Measurements from ENCODE around the gene ADAMTSL1.

Gene ADAMTSL1

DNA sequence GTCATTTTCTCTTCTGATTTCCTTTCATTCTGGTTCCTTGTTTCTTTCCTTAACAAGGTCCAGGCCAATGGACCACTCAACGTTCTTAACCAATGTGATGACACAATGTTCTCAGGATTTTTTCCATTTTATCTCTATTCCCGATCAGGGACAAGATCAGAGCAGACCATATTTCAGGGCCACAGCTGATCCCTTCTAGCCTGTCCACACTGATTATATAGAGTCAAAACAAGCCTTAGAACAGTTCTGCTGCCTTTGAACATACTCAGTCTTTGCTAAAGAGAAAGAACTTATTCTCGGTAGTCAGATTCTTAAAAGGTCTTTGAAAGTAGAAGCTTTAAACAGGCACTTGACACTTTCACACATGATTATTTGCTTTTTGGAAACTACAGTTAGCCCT lies 188.4 kb downstream of the ADAMTSL1 start:
- H3K27ac ChIP-seq (ENCODE audit: extremely low read depth, low read depth, low read length), result no peak overlapping the region
- no peaks in the 10 kb centered on the region for H3K9me3 ChIP-seq (ENCODE audit: control insufficient read depth, insufficient read depth, low read depth, low read length)
- no peak for TF ChIP-seq ZNF19 (tag by site-specific recombination; IDR thresholded peaks at IDR 0.05; ENCODE audit: low read depth)
- TF ChIP-seq ZNF621 (tag by site-specific recombination; IDR thresholded peaks at IDR 0.05), result no peak
- TF ChIP-seq ZBTB26 (tag by site-specific recombination; optimal IDR thresholded peaks at IDR 0.05), result no peak
- no peak for TF ChIP-seq ZNF114 (tag by site-specific recombination; IDR thresholded peaks at IDR 0.05)
- no peak for TF ChIP-seq ZNF132 (tag by site-specific recombination; IDR thresholded peaks at IDR 0.05; ENCODE audit: borderline replicate concordance)
- TF ChIP-seq ZNF585B (tag by site-specific recombination; IDR thresholded peaks at IDR 0.05), result no peak
- no peak for TF ChIP-seq ZNF157 (tag by site-specific recombination; IDR thresholded peaks at IDR 0.05)
- H3K36me3 ChIP-seq (ENCODE audit: control insufficient read depth in 2 of 2, insufficient read depth in 1 of 2, low read length in 2 of 2), result no peaks in the 10 kb centered on the region
- peaks cover 5% of the 10 kb centered on the region; the same call in 1 of the 2 replicates for H3K4me1 ChIP-seq (ENCODE audit: control insufficient read depth, insufficient read depth, low read length)
- H3K4me3 ChIP-seq (ENCODE audit: low read depth, low read length), result no peak overlapping the region
- CTCF ChIA-PET, result interaction anchor here (0.6 kb wide), 1 partner anchor 29 kb away, joined by 3 read pairs; no protein-coding TSS in a partner anchor
- POLR2A ChIA-PET, result no interaction called here

GRCh38 chr9:18665947-18666346 lies 192.0 kb downstream of the ADAMTSL1 start:
- Histone ChIP-seq H3K9me3 (ENCODE audit: control insufficient read depth, insufficient read depth, low read depth, low read length) (no peaks in the 10 kb centered on the region), H3K27ac (ENCODE audit: extremely low read depth, low read depth, low read length) (no peak overlapping the region), H3K4me3 (ENCODE audit: low read depth, low read length) (no peak overlapping the region), H3K36me3 (ENCODE audit: control insufficient read depth in 2 of 2, insufficient read depth in 1 of 2, low read length in 2 of 2) (no peaks in the 10 kb centered on the region), H3K4me1 (ENCODE audit: control insufficient read depth, insufficient read depth, low read length) (peaks cover 5% of the 10 kb centered on the region; the same call in 1 of the 2 replicates)
- TF ChIP-seq ZIC2 (tag by site-specific recombination; IDR thresholded peaks at IDR 0.05) (no peak), ZNF292 (tag by site-specific recombination; IDR thresholded peaks at IDR 0.05; ENCODE audit: borderline replicate concordance, low read depth) (no peak), SP7 (tag by site-specific recombination; IDR thresholded peaks at IDR 0.05) (no peak), KLF1 (tag by site-specific recombination; IDR thresholded peaks at IDR 0.05) (no peak), ZNF843 (tag by site-specific recombination; IDR thresholded peaks at IDR 0.05) (no peak), ZNF133 (tag by site-specific recombination; IDR thresholded peaks at IDR 0.05) (no peak), ZSCAN16 (tag by site-specific recombination; IDR thresholded peaks at IDR 0.05) (no peak), ZNF184 (tag by site-specific recombination; IDR thresholded peaks at IDR 0.05) (no peak), ZNF664 (tag by site-specific recombination; IDR thresholded peaks at IDR 0.05) (no peak), HOXC10 (CRISPR knock-in tag; IDR thresholded peaks at IDR 0.05) (no peak), HIC1 (tag by site-specific recombination; IDR thresholded peaks at IDR 0.05) (no peak), YY1 (tag by site-specific recombination; IDR thresholded peaks at IDR 0.05) (no peak), ZNF707 (tag by site-specific recombination; IDR thresholded peaks at IDR 0.05) (no peak), PRDM1 (tag by site-specific recombination; IDR thresholded peaks at IDR 0.05) (no peak), HOXA7 (CRISPR knock-in tag; IDR thresholded peaks at IDR 0.05; ENCODE audit: borderline replicate concordance) (no peak), BCL11B (tag by site-specific recombination; IDR thresholded peaks at IDR 0.05; ENCODE audit: low read depth) (no peak), BCL11A (tag by site-specific recombination; IDR thresholded peaks at IDR 0.05; ENCODE audit: low read depth) (no peak), KLF8 (tag by site-specific recombination; IDR thresholded peaks at IDR 0.05) (no peak), ZNF175 (tag by site-specific recombination; IDR thresholded peaks at IDR 0.05) (no peak)
- TF ChIP-seq, protein P1, sequence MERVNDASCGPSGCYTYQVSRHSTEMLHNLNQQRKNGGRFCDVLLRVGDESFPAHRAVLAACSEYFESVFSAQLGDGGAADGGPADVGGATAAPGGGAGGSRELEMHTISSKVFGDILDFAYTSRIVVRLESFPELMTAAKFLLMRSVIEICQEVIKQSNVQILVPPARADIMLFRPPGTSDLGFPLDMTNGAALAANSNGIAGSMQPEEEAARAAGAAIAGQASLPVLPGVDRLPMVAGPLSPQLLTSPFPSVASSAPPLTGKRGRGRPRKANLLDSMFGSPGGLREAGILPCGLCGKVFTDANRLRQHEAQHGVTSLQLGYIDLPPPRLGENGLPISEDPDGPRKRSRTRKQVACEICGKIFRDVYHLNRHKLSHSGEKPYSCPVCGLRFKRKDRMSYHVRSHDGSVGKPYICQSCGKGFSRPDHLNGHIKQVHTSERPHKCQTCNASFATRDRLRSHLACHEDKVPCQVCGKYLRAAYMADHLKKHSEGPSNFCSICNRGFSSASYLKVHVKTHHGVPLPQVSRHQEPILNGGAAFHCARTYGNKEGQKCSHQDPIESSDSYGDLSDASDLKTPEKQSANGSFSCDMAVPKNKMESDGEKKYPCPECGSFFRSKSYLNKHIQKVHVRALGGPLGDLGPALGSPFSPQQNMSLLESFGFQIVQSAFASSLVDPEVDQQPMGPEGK (tag by site-specific recombination; IDR thresholded peaks at IDR 0.05), result no peak
- ChIA-PET POLR2A (interaction anchor here (1.5 kb wide), 1 partner anchor 13 kb away, joined by 4 read pairs; no protein-coding TSS in a partner anchor), CTCF (interaction anchor here (2.0 kb wide), 1 partner anchor 363 kb away, joined by 4 read pairs; no protein-coding TSS in a partner anchor)
